ENCODE results near the gene SMPD1. TPM values are rescaled to one million over a fixed set of nuclear protein-coding genes. Genes with fewer than 3 reads are reported as not detected.

The SMPD1 gene
- total RNA-seq, 4 donors from 2014 or later, result 19.2 to 56.1 (median 42.4) TPM

DNA sequence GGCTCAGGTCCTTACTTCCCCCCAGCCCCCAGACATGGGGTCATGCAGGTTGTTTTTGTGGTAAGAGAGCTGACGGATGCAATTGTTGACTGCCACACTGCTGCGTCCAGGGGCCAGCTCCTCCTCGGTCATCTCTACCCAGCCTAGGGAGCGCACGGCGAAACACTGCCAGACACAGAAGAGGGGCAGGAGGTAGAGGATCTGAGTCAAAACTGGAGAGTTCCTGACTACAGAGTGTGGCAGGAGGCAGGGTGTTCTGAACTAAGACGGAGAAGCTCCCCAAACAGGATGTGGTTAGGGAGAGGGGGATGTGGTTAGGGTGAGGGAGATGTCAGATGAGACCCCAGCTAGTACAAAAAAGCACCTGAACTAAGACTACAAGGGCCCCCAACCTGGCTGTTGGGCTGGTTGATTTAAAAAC lies 12.3 kb downstream of the SMPD1 start:
- in situ Hi-C loops (cut with MboI; ENCODE audit: low sequenced_read_pairs in 4 of 4), result no loop called here
- DNase-seq, result no peak
- TF ChIP-seq POLR2A (IDR thresholded peaks at IDR 0.05), result no peak
- TF ChIP-seq, protein P1, sequence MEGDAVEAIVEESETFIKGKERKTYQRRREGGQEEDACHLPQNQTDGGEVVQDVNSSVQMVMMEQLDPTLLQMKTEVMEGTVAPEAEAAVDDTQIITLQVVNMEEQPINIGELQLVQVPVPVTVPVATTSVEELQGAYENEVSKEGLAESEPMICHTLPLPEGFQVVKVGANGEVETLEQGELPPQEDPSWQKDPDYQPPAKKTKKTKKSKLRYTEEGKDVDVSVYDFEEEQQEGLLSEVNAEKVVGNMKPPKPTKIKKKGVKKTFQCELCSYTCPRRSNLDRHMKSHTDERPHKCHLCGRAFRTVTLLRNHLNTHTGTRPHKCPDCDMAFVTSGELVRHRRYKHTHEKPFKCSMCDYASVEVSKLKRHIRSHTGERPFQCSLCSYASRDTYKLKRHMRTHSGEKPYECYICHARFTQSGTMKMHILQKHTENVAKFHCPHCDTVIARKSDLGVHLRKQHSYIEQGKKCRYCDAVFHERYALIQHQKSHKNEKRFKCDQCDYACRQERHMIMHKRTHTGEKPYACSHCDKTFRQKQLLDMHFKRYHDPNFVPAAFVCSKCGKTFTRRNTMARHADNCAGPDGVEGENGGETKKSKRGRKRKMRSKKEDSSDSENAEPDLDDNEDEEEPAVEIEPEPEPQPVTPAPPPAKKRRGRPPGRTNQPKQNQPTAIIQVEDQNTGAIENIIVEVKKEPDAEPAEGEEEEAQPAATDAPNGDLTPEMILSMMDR (IDR thresholded peaks at IDR 0.05 in 4 of 5, conservative IDR thresholded peaks at IDR 0.05 in 1 of 5), result no peak
- ATAC-seq, result no peak
- H3K27ac ChIP-seq, result no peak overlapping the region
- H3K9me3 ChIP-seq, result no peaks in the 10 kb centered on the region
- H3K4me3 ChIP-seq, result no peak overlapping the region
- intact Hi-C loops (cut with DNase I; ENCODE audit: low total_unique reads), result no loop called here
- peaks cover 0 to 17% of the 10 kb centered on the region in 2 donors for H3K36me3 ChIP-seq
- H3K4me1 ChIP-seq, result no peaks in the 10 kb centered on the region
- no peaks in the 10 kb centered on the region for H3K27me3 ChIP-seq

DNA sequence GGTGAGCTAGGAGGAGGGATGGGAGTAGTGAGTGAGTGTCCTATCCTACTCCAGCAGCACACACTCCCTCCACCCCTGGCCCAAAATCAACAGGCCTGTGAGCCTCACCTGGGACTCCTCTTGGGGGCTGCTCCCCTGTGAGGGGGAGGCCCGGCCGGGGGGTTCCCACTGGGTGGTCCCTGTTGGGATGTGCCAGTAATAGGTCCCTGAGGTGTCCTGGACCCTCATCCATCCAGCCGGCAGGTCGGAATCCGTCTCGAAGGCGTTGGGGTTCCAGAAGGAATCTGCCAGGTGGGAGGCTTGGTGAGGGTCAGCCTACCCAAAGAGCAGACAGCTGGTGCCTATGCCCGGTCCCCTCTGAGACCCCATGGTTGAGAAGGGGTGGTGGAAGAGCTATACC lies 13.3 kb downstream of the SMPD1 start:
- no peak overlapping the region for H3K27ac ChIP-seq
- no peaks in the 10 kb centered on the region for H3K9me3 ChIP-seq
- ATAC-seq (no peak), DNase-seq (no peak)
- no peaks in the 10 kb centered on the region for H3K4me1 ChIP-seq
- in situ Hi-C loops (cut with MboI; ENCODE audit: low sequenced_read_pairs in 4 of 4), result no loop called here
- no peak overlapping the region for H3K4me3 ChIP-seq
- TF ChIP-seq, protein P1 (IDR thresholded peaks at IDR 0.05 in 4 of 5, conservative IDR thresholded peaks at IDR 0.05 in 1 of 5), result no peak
- TF ChIP-seq POLR2A (IDR thresholded peaks at IDR 0.05), result no peak
- peaks cover 0 to 17% of the 10 kb centered on the region in 2 donors for H3K36me3 ChIP-seq
- no peaks in the 10 kb centered on the region for H3K27me3 ChIP-seq
- intact Hi-C loops (cut with DNase I; ENCODE audit: low total_unique reads), result no loop called here

DNA sequence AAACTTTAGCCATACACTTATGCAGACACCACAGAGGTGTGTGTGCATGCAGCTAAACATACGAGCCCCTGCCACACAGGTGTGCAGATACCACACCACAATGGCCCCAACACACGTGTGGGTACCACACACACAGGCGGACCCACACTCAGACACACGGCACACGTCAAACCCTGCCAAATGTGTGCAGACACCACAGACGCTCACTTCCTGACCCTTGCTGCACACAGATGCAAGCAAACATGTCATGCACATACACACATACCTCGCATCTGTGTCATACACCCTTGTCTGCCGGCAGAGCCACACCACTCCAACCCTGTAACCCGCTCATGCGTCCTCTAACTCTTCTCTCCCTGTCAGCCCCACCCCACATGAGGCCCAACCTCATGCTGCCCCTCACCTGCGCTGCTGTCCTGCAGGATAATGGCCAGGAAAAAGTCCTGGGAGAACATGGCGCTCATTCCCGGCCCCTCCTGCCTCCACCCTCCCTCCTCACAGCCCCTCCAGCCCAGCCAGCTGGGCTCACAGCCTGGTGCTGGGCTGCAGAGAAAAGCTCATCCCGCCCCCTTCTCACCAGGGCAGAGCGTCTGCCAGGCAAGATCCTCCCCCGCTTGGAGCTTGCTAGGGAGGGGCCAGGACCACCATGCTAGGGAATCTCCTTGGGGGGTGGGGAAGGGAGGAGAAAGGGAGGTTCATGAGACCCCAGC lies 14.2 kb downstream of the SMPD1 start:
- Histone ChIP-seq H3K9me3 (no peaks in the 10 kb centered on the region), H3K27me3 (no peaks in the 10 kb centered on the region), H3K4me1 (no peaks in the 10 kb centered on the region), H3K4me3 (no peak overlapping the region), H3K27ac (no peak overlapping the region), H3K36me3 (peaks cover 0 to 17% of the 10 kb centered on the region in 2 donors)
- no peak for DNase-seq
- no peak for ATAC-seq
- in situ Hi-C loops (cut with MboI; ENCODE audit: low sequenced_read_pairs in 4 of 4), result no loop called here
- TF ChIP-seq, protein P1 (IDR thresholded peaks at IDR 0.05 in 4 of 5, conservative IDR thresholded peaks at IDR 0.05 in 1 of 5), result no peak
- intact Hi-C loops (cut with DNase I; ENCODE audit: low total_unique reads), result no loop called here

DNA sequence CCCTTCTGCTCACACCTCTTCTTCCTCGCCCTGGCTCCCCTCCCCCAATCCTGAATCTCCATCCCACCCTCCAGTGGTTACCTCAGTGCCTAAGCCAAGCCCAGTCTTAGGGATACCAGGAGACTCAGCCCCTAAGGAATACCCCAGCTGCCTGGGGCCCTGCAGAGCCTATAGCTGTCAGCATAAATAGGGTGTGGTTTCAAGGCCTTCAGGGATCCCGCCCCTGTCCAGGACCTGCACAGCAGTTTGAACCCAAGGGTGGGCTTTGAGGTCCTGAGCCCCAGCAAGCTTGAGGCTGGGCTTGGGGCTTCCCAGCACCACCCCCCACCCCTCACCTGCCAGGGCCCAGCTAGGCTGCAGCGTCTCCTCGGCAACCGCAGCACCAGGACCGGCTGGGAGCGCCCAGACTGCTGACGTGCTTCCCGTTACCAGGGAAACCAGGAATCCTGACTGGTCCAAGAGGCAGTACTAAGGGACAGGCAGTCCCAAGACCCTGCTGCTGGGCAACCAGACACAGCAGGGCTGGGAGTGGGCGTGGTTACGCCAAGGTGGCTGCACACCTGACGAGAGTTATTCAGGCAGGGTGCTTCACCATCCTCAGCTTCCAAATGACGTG lies 14.9 kb downstream of the SMPD1 start:
- no peak overlapping the region for H3K27ac ChIP-seq
- H3K36me3 ChIP-seq, result peaks cover 0 to 17% of the 10 kb centered on the region in 2 donors
- in situ Hi-C loops (cut with MboI; ENCODE audit: low sequenced_read_pairs in 4 of 4) (no loop called here), intact Hi-C loops (cut with DNase I; ENCODE audit: low total_unique reads) (no loop called here)
- TF ChIP-seq, protein P1 (IDR thresholded peaks at IDR 0.05 in 4 of 5, conservative IDR thresholded peaks at IDR 0.05 in 1 of 5), result no peak
- TF ChIP-seq POLR2A (IDR thresholded peaks at IDR 0.05), result no peak
- DNase-seq (no peak), ATAC-seq (no peak)
- no peak overlapping the region for H3K4me3 ChIP-seq
- no peaks in the 10 kb centered on the region for H3K27me3 ChIP-seq
- no peaks in the 10 kb centered on the region for H3K4me1 ChIP-seq
- no peaks in the 10 kb centered on the region for H3K9me3 ChIP-seq
